Coronary artery (tissue), 2 donors: Measurements from ENCODE around the gene C19orf44.

Experiments
- DNase-seq: peaks from one replicate; pipeline ENCODE4 v3.0.0-alpha.2; 2017; ENCODE audit warnings: low spot score
- H3K27ac ChIP-seq, 2 donors: fragments of 200-600 bp; sonication (generic); one replicate each; pipeline ENCODE4 v1.5.1; 2016 to 2019
- H3K4me3 ChIP-seq: fragments of 200-600 bp; sonication (generic); 2 replicates; pipeline ENCODE4 v1.5.1; 2016; ENCODE audit warnings: mild to moderate bottlenecking, moderate library complexity
- CTCF ChIP-seq: fragments of 200-600 bp; sonication (generic); IDR thresholded peaks from one replicate; pipeline ENCODE4 v1.5.1; 2019; ENCODE audit warnings: antibody characterized with exemption

C19orf44 gene

DNA sequence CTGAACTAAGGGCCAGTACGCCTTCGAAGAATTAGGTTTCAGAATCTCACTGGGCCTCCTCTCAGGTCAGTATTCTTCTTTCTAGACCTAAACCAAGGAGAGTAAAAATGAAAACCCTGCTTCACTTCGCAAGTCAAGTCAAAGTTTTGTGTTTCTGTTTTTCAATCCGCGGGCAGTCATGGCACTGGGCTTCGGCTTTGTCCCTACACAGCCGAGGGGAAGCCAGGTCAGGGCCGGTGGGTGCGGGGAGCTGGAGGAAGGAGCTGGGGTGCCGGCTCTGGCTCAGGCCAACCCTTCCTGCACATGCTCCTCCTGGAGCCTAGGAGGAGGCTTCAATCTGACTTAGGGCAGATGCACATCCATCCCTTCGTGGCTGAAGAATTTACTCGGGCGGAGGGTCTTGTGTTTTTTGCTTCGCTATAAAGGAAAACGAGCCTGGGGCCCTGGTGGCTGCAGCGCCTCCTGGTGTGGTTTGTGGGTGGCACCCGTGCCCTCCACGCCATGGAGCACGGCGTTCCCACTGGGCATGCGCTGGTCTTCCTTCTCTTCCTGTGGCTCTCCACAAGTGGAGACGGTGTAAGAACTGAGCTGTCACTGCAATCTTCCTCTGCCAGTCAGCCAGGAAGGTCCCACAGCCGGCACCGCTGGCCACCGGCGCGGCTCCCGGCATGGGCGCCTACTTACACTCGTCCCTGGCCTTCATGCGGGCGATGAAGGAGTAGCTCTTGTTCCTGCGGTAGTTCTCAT, 22.5 kb downstream of the C19orf44 start:
- no peak overlapping the region for H3K27ac ChIP-seq
- no peak for DNase-seq
- TF ChIP-seq CTCF: no peak
- no peak overlapping the region for H3K4me3 ChIP-seq

DNA sequence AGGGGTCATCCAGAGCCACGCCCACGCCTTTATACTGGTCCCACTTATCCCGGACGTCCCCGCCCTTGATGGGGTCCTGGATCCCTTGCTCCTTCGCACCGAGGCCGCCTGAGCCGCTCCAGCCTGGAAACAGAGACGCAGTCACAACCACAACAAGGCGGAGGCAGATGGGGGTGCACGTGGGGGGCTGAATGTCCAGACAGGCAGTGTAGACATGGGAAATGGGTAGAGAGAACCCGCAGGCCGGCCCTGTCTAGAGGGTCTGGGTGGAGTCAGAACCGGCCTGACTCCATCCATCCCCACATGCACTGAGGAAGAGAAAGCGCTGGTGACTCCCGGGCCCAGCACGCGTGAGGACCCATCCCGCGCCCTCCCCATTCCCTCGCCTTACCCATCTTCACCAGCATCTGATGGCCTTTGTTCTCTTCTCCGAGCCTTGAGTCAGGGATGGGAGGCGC, 23.1 kb downstream of the C19orf44 start:
- no peak for DNase-seq
- no peak overlapping the region for H3K4me3 ChIP-seq
- no peak for TF ChIP-seq CTCF
- no peak overlapping the region for H3K27ac ChIP-seq

GRCh38 chr19:16520074-16520973, 24.1 kb downstream of the C19orf44 start:
- no peak for DNase-seq
- no peak for TF ChIP-seq CTCF
- Histone ChIP-seq H3K4me3 (no peak overlapping the region), H3K27ac (no peak overlapping the region)

- DNase-seq: no peak
- Histone ChIP-seq H3K4me3 (no peak overlapping the region), H3K27ac (no peak overlapping the region)
- no peak for TF ChIP-seq CTCF
These were observed 24.9 kb downstream of the C19orf44 start for GRCh38 chr19:16520986-16521624.

- H3K27ac ChIP-seq: no peak overlapping the region
- DNase-seq: no peak
- no peak overlapping the region for H3K4me3 ChIP-seq
- TF ChIP-seq CTCF: no peak
These were observed 25.6 kb downstream of the C19orf44 start for GRCh38 chr19:16521715-16522289.

- Histone ChIP-seq H3K27ac (no peak overlapping the region), H3K4me3 (no peak overlapping the region)
- DNase-seq: no peak
- TF ChIP-seq CTCF: no peak
These were observed 26.6 kb downstream of the C19orf44 start for GRCh38 chr19:16522559-16523377.
